HL-60 (cell line): ENCODE data around the gene CYB561D2.

Experiments
- DNase-seq, 2 experiments: peaks; one replicate each; pipeline ENCODE4 v3.0.0-alpha.2; 2010 to 2020; ENCODE audit warnings: low read depth in 1 of 2, low spot score in 1 of 2
- H3K27ac ChIP-seq: fragments of 250-450 bp; sonication (Bioruptor Pico); replicated peaks from 2 replicates; pipeline ENCODE4 v1.5.1; 2020; ENCODE audit warnings: mild to moderate bottlenecking, moderate library complexity
- H3K27me3 ChIP-seq: fragments of 250-450 bp; sonication (Bioruptor Pico); 2 replicates; pipeline ENCODE4 v1.5.1; 2021; ENCODE audit warnings: mild to moderate bottlenecking, moderate library complexity; ENCODE audit not compliant: insufficient read depth, poor library complexity, severe bottlenecking
- H3K4me3 ChIP-seq: replicated peaks from 2 replicates; pipeline ENCODE4 v1.5.1; 2011; ENCODE audit warnings: mild to moderate bottlenecking, control low read depth, low read length; ENCODE audit not compliant: insufficient read depth
- CTCF ChIP-seq: IDR thresholded peaks from one replicate; pipeline ENCODE4 v1.5.1; 2011; ENCODE audit warnings: low read length, control low read depth, inconsistent platforms; ENCODE audit not compliant: insufficient read depth
- GABPA ChIP-seq: IDR thresholded peaks from 2 replicates; pipeline ENCODE4 v1.6.1; 2012; ENCODE audit warnings: low read depth
- POLR2AphosphoS5 ChIP-seq: IDR thresholded peaks from 2 replicates; pipeline ENCODE4 v1.6.1; 2012; ENCODE audit warnings: low read depth
- REST ChIP-seq: IDR thresholded peaks from 2 replicates; pipeline ENCODE4 v1.6.1; 2012; ENCODE audit warnings: low read depth; ENCODE audit not compliant: insufficient replicate concordance
- SPI1 ChIP-seq: IDR thresholded peaks from 2 replicates; pipeline ENCODE4 v1.6.1; 2012; ENCODE audit warnings: low read depth, mild to moderate bottlenecking, borderline replicate concordance

Gene CYB561D2

GRCh38 chr3:50319181-50319893, 31.3 kb upstream of the CYB561D2 start:
- DNase-seq, result no peak
- Histone ChIP-seq H3K27me3 (no peaks in the 10 kb centered on the region), H3K4me3 (no peak overlapping the region), H3K27ac (no peak overlapping the region)
- TF ChIP-seq POLR2AphosphoS5, result no peak
- no peak for TF ChIP-seq REST
- TF ChIP-seq GABPA, result no peak

- DNase-seq, result no peak
- Histone ChIP-seq H3K4me3 (peak overlapping the region; percentile 68), H3K27me3 (no peaks in the 10 kb centered on the region), H3K27ac (peak overlapping the region; percentile 100; the same call in 1 of the 2 replicates)
- TF ChIP-seq SPI1 (no peak), POLR2AphosphoS5 (no peak), GABPA (no peak), CTCF (no peak), REST (no peak)
Observed at GRCh38 chr3:50319894-50320625, 30.6 kb upstream of the CYB561D2 start.

GRCh38 chr3:50320853-50321335, 29.8 kb upstream of the CYB561D2 start:
- peak; percentile 60 to 65 for DNase-seq
- TF ChIP-seq REST (no peak), CTCF (no peak)
- no peaks in the 10 kb centered on the region for H3K27me3 ChIP-seq
- H3K4me3 ChIP-seq, result peak overlapping the region; percentile 68
- peak overlapping the region; percentile 100 for H3K27ac ChIP-seq
